ENCODE data around the gene OPCML.

DNA sequence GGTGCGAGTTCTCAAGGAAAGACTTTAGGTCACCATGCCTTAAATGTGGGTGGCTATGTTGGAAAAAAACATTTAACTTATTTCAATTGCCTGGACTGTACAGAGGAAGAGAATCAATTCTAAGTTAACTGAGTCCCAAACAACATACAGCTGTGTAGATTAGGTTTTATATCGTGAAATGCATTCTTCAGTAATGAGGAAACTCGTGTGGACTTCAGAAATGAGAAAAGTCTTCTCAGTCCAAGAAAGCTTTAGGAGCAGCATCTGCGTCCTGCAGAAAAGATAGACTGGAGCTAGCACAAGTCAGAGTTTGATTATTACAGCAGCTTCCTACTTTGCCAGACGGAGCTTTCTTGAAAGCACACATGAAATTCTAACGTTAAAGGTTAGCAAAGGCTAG is 673.0 kb downstream of the OPCML start:
- TF ChIP-seq HDAC2 (CRISPR knock-in tag; IDR thresholded peaks at IDR 0.05) (no peak), ZMAT3 (CRISPR knock-in tag; conservative IDR thresholded peaks at IDR 0.05) (no peak), KDM1A (CRISPR knock-in tag; IDR thresholded peaks at IDR 0.05) (no peak), CTCF (CRISPR knock-in tag; IDR thresholded peaks at IDR 0.05) (no peak), KDM5B (CRISPR knock-in tag; IDR thresholded peaks at IDR 0.05; ENCODE audit: borderline replicate concordance) (no peak)

Measured in HepG2 (cell line).